BLaER1 (cell line): ENCODE measurements around the gene NXNL1.
A peak's percentile ranks its signal among the peaks of the same experiment; 100 is the strongest.
"Not testable (repeated sequence)": the region's sequence is repeated elsewhere in the genome, so short reads cannot be mapped to it uniquely, and the experiment has no call there.

Experiments used
- H3K27ac ChIP-seq: shearing (Covaris generic); formaldehyde crosslinking; 2 replicates; pipeline ENCODE4 v1.8.1; 2022
- H3K27me3 ChIP-seq: shearing (Covaris generic); formaldehyde crosslinking; 2 replicates; pipeline ENCODE4 v1.8.1; 2022
- H3K36me3 ChIP-seq: shearing (Covaris generic); formaldehyde crosslinking; 2 replicates; pipeline ENCODE4 v1.8.1; 2022
- H3K4me1 ChIP-seq: shearing (Covaris generic); formaldehyde crosslinking; 2 replicates; pipeline ENCODE4 v1.8.1; 2022
- H3K4me2 ChIP-seq: shearing (Covaris generic); formaldehyde crosslinking; 2 replicates; pipeline ENCODE4 v1.8.1; 2022
- H3K4me3 ChIP-seq: shearing (Covaris generic); formaldehyde crosslinking; 2 replicates; pipeline ENCODE4 v1.8.1; 2022
- H3K9ac ChIP-seq: shearing (Covaris generic); formaldehyde crosslinking; 2 replicates; pipeline ENCODE4 v1.8.1; 2022
- H3K9me3 ChIP-seq: shearing (Covaris generic); formaldehyde crosslinking; 2 replicates; pipeline ENCODE4 v1.8.1; 2022
- H4K20me1 ChIP-seq: shearing (Covaris generic); formaldehyde crosslinking; 2 replicates; pipeline ENCODE4 v1.8.1; 2022
- Cebpa-rat ChIP-seq: shearing (Covaris generic); IDR thresholded peaks from 2 replicates; pipeline ENCODE4 v1.8.1; 2022

NXNL1 gene

GRCh38 chr19:17475541-17476115, 14.9 kb upstream of the NXNL1 start:
- Histone ChIP-seq H3K9ac (no peak overlapping the region), H3K27me3 (no peaks in the 10 kb centered on the region), H3K27ac (peak overlapping the region; percentile 42), H3K4me1 (peaks cover 48% of the 10 kb centered on the region), H3K4me2 (peak overlapping the region; percentile 62), H4K20me1 (peaks cover 5% of the 10 kb centered on the region; the same call in 1 of the 2 replicates), H3K36me3 (no peaks in the 10 kb centered on the region), H3K9me3 (no peaks in the 10 kb centered on the region), H3K4me3 (no peak overlapping the region)
- TF ChIP-seq Cebpa-rat, result no peak

DNA sequence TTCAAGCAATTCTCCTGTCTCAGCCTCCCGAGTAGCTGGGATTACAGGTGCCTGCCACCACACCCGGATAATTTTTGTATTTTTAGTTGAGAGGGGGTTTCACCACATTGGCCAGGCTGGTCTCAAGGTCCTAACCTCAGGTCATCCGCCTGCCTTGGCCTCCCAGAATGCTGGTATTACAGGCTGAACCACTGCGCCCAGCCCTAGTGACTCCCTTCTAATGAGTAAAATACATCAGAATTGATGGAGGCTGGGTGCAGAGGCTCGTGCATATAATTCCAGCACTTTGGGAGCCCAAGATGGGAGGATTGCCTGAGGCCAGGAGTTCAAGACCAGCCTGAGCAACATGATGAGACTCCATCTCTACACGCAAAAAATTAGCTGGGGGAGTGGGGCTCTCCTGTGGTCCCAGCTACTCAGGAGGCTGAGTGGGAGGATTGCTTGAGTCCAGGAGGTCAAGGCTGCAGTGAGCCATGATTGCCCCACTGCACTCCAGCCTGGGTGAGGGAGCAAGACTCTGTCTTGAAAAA, 14.3 kb upstream of the NXNL1 start:
- H3K27me3 ChIP-seq, H3K9ac ChIP-seq, H3K4me3 ChIP-seq, H4K20me1 ChIP-seq, H3K9me3 ChIP-seq, H3K36me3 ChIP-seq: not testable (repeated sequence)
- H3K4me1 ChIP-seq, result peaks cover 47% of the 10 kb centered on the region
- H3K27ac ChIP-seq, result peak overlapping the region; percentile 42
- H3K4me2 ChIP-seq, result peak overlapping the region; percentile 62

GRCh38 chr19:17473041-17473440, 12.3 kb upstream of the NXNL1 start:
- peaks cover 5% of the 10 kb centered on the region; the same call in 1 of the 2 replicates for H4K20me1 ChIP-seq
- H3K9ac ChIP-seq, result no peak overlapping the region
- H3K4me2 ChIP-seq, result no peak overlapping the region
- H3K4me1 ChIP-seq, result peaks cover 61% of the 10 kb centered on the region
- no peak overlapping the region for H3K4me3 ChIP-seq
- no peaks in the 10 kb centered on the region for H3K36me3 ChIP-seq
- no peak overlapping the region for H3K27ac ChIP-seq
- no peak for TF ChIP-seq Cebpa-rat
- H3K9me3 ChIP-seq, result no peaks in the 10 kb centered on the region
- no peaks in the 10 kb centered on the region for H3K27me3 ChIP-seq

DNA sequence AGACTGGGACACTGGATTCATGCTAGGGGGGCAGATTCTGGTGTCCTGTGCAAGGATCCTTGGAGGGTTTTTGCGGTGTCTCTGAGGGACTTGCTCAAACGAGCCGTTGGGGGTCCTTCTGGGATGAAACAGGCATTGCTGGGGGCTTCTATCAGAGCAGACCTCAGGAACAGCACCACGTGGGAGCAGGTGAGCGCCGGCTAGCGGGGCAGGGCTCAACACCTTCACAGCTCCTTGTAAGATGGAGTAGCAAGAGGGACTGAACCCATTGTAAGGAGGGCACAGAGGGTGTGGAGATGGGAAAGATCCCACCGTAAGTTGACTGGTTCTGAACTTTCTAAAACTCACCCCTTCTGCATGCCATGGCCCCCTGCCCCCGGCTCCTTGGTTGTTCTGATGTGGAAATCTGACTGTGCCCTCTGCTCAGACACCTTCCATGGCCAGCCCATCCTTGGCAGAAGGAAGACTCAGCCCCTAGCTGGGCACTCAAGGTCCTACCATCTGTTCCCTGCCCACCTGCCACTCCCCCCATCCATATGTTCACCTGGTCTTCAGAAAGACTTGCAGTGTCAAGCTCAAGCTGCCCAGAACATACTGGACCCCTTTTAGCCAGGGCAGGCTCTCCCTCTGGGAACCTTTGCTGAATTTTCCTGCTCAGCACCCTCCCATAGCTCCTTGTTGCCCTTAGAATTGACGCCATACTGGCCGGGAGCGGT, 10.8 kb upstream of the NXNL1 start:
- H3K4me3 ChIP-seq, result peak overlapping the region; percentile 79
- H3K4me1 ChIP-seq, result peaks cover 74% of the 10 kb centered on the region
- no peaks in the 10 kb centered on the region for H3K27me3 ChIP-seq
- H3K9ac ChIP-seq, result peak overlapping the region; percentile 79
- peaks cover 5% of the 10 kb centered on the region; the same call in 1 of the 2 replicates for H4K20me1 ChIP-seq
- no peaks in the 10 kb centered on the region for H3K36me3 ChIP-seq
- no peaks in the 10 kb centered on the region for H3K9me3 ChIP-seq
- 0 out of 2 replicates have a peak overlapping the region, but pooled peaks have one; percentile 70 for H3K27ac ChIP-seq
- no peak for TF ChIP-seq Cebpa-rat
- peak overlapping the region; percentile 98 for H3K4me2 ChIP-seq

DNA sequence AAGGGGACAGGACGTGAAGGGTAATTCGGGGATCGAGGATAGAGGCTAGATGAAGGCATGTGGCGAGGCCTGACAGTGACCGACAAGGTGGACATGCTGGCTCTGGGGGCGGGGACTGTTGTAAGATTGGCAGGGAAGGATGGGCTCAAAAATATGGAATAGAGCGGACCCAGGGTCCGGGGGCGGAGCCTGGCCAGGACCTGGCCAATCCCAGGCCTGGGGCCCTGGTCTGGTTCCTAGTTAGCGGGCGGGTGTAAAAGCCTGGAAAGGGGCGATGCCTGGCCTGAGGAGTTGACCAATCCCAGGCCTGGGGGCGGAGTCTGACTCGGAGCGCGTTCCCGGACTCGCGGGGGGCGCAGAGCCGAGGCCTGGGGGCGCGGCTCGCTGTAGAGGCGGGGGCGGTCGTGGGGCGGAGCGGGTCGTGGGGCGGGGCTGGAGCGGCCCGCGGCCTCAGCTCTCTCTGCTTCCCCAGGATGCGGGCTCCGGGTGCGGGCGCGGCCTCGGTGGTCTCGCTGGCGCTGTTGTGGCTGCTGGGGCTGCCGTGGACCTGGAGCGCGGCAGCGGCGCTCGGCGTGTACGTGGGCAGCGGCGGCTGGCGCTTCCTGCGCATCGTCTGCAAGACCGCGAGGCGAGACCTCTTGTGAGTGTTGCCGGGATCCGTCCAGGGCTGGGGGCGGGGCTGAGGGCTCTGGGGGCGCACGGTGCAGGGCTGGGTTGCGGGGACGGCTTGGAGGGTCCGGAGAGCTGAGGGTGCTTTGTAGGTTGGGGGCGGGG, 9.5 kb upstream of the NXNL1 start, which contains the start of gene SLC27A1:
TSS of gene SLC27A1 (plus strand) at position 457 of the 774 bp plus-strand sequence. CDS start at position 474, 17 bp downstream.
- peak within 1 kb of the TSS; percentile 70 for H3K27ac ChIP-seq
- no peaks in the 10 kb centered on the region for H3K27me3 ChIP-seq
- no peaks in the 10 kb centered on the region for H3K9me3 ChIP-seq
- peaks cover 5% of the 10 kb centered on the region; the same call in 1 of the 2 replicates for H4K20me1 ChIP-seq
- peaks cover 78% of the 10 kb centered on the region for H3K4me1 ChIP-seq
- TF ChIP-seq Cebpa-rat, result no peak
- peak within 1 kb of the TSS; percentile 98 for H3K4me2 ChIP-seq
- H3K9ac ChIP-seq, result peak within 1 kb of the TSS; percentile 79
- H3K4me3 ChIP-seq, result peak within 1 kb of the TSS; percentile 79
- no peaks in the 10 kb centered on the region for H3K36me3 ChIP-seq

- peaks cover 5% of the 10 kb centered on the region; the same call in 1 of the 2 replicates for H4K20me1 ChIP-seq
- peak overlapping the region; percentile 56 for H3K27ac ChIP-seq
- no peaks in the 10 kb centered on the region for H3K27me3 ChIP-seq
- no peak for TF ChIP-seq Cebpa-rat
- peaks cover 76% of the 10 kb centered on the region for H3K4me1 ChIP-seq
- peak overlapping the region; percentile 94 for H3K4me2 ChIP-seq
- peak overlapping the region; percentile 72 for H3K9ac ChIP-seq
- no peaks in the 10 kb centered on the region for H3K9me3 ChIP-seq
- no peaks in the 10 kb centered on the region for H3K36me3 ChIP-seq
- H3K4me3 ChIP-seq, result peak overlapping the region; percentile 79
Measured at GRCh38 chr19:17469481-17470067, 8.8 kb upstream of the NXNL1 start.

DNA sequence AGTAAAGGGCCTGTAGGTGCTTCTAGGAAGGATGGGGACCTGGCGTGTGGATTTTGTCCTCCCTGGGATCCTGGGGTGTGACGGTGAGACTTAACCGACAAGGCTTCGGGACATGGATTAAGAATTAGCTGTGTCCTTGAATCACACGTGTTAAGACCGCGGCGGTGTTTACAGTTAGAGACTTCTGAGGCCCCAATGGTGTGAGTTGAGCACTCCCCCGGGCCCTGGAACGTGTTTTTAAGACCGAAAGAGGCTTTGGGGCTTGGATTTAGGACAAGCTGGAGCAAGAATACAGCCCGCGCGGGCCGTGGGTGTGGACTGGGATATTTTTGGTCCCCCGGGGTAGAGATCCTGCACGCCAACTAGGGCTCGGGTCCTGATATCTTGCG, 8.4 kb upstream of the NXNL1 start:
- no peaks in the 10 kb centered on the region for H3K36me3 ChIP-seq
- no peak for TF ChIP-seq Cebpa-rat
- H3K27me3 ChIP-seq, result no peaks in the 10 kb centered on the region
- peak overlapping the region; percentile 51 for H3K27ac ChIP-seq
- H3K4me2 ChIP-seq, result peak overlapping the region; percentile 94
- H4K20me1 ChIP-seq, result peaks cover 5% of the 10 kb centered on the region; the same call in 1 of the 2 replicates
- H3K9me3 ChIP-seq, result no peaks in the 10 kb centered on the region
- H3K4me1 ChIP-seq, result peaks cover 71% of the 10 kb centered on the region
- H3K9ac ChIP-seq, result peak overlapping the region; percentile 60
- peak overlapping the region; percentile 79 for H3K4me3 ChIP-seq

GRCh38 chr19:17468302-17469091, 7.8 kb upstream of the NXNL1 start:
- Histone ChIP-seq H3K4me2 (peak overlapping the region; percentile 94), H4K20me1 (peaks cover 5% of the 10 kb centered on the region; the same call in 1 of the 2 replicates), H3K4me3 (peak overlapping the region; percentile 79; the same call in 1 of the 2 replicates), H3K27me3 (no peaks in the 10 kb centered on the region), H3K27ac (peak overlapping the region; percentile 51), H3K4me1 (peaks cover 68% of the 10 kb centered on the region), H3K36me3 (no peaks in the 10 kb centered on the region), H3K9me3 (no peaks in the 10 kb centered on the region), H3K9ac (peak overlapping the region; percentile 60; the same call in 1 of the 2 replicates)
- TF ChIP-seq Cebpa-rat, result no peak
